A673 (cell line): Measurements from ENCODE around the gene RALGPS1. TPM values are rescaled to one million over a fixed set of nuclear protein-coding genes. Genes with fewer than 3 reads are reported as not detected.

Experiments
- BruUV-seq: library from RNA; stranded (reverse); fragments of 400-500 nt; replicated peaks from 2 replicates; lab custom pipeline; 2021; lab: Mats Ljungman, UMichigan
- CTCF ChIA-PET: fragments of 300-600 bp; sonication (Branson Sonifier 250); formaldehyde crosslinking; loops from one replicate; lab custom pipeline; 2022; ENCODE audit warnings: antibody characterized with exemption; lab: Charles Lee
- POLR2A ChIA-PET: fragments of 300-600 bp; sonication (Branson Sonifier 250); formaldehyde crosslinking; loops from one replicate; lab custom pipeline; 2022; ENCODE audit warnings: antibody characterized with exemption; ENCODE audit not compliant: low non-redundant PET; lab: Charles Lee
- DNase-seq: peaks from one replicate; pipeline ENCODE4 v3.0.0-alpha.2; 2015; ENCODE audit warnings: low spot score
- H3K27ac ChIP-seq: fragments of 200-600 bp; sonication (generic); 2 replicates; pipeline ENCODE4 v1.5.1; 2016; ENCODE audit warnings: mixed run types, low read depth, mild to moderate bottlenecking, mixed read lengths, antibody characterized with exemption, low read length; ENCODE audit not compliant: poor library complexity, severe bottlenecking
- H3K27me3 ChIP-seq: fragments of 200-600 bp; sonication (generic); replicated peaks from 2 replicates; pipeline ENCODE4 v1.6.1; 2017; ENCODE audit warnings: mixed run types, low read depth, mild to moderate bottlenecking, mixed read lengths, antibody characterized with exemption, low read length; ENCODE audit not compliant: insufficient read depth, poor library complexity
- H3K36me3 ChIP-seq: fragments of 200-600 bp; sonication (generic); 2 replicates; pipeline ENCODE4 v1.6.1; 2016; ENCODE audit warnings: mixed run types, mild to moderate bottlenecking, mixed read lengths, antibody characterized with exemption, low read length; ENCODE audit not compliant: insufficient read depth, poor library complexity, severe bottlenecking
- H3K4me1 ChIP-seq: fragments of 200-600 bp; sonication (generic); 2 replicates; pipeline ENCODE4 v1.6.1; 2017; ENCODE audit warnings: mixed run types, mild to moderate bottlenecking, mixed read lengths, antibody characterized with exemption, low read length; ENCODE audit not compliant: insufficient read depth, poor library complexity, severe bottlenecking
- H3K4me3 ChIP-seq: fragments of 200-600 bp; sonication (generic); 2 replicates; pipeline ENCODE4 v1.5.1; 2016; ENCODE audit warnings: low read depth, mixed run types, mild to moderate bottlenecking, mixed read lengths, low read length; ENCODE audit not compliant: poor library complexity, severe bottlenecking
- H3K9me3 ChIP-seq: fragments of 200-600 bp; sonication (generic); 2 replicates; pipeline ENCODE4 v1.6.1; 2016; ENCODE audit warnings: mixed run types, low read depth, mild to moderate bottlenecking, mixed read lengths, antibody characterized with exemption, low read length; ENCODE audit not compliant: poor library complexity, severe bottlenecking
- EZH2 ChIP-seq: fragments of 200-600 bp; sonication (generic); IDR thresholded peaks from 2 replicates; pipeline ENCODE4 v1.6.1; 2017; ENCODE audit warnings: borderline replicate concordance, low read depth, mild to moderate bottlenecking, mixed read lengths, antibody characterized with exemption, low read length; ENCODE audit not compliant: poor library complexity, severe bottlenecking
- intact Hi-C: fragments of 100-400 bp; cut with micrococcal nuclease; formaldehyde crosslinking; loops from one replicate; pipeline ENCODE4 v1.10.0; 2022; ENCODE audit not compliant: unreplicated experiment
- total RNA-seq: library from RNA; stranded (reverse); gene quantifications from 2 replicates; pipeline ENCODE4 v1.2.3, GENCODE V29; 2021
- TF ChIP-seq, protein P1 (sequence below): fragments of 300-800, 200-600 bp; sonication (generic); conservative IDR thresholded peaks from 2 replicates; pipeline ENCODE4 v1.5.1; 2017; ENCODE audit warnings: low read depth, mild to moderate bottlenecking, antibody characterized with exemption, low read length, moderate library complexity, mixed read lengths

RALGPS1 gene
- total RNA-seq, 1 experiment from 2014 or later: 3.9 TPM

DNA sequence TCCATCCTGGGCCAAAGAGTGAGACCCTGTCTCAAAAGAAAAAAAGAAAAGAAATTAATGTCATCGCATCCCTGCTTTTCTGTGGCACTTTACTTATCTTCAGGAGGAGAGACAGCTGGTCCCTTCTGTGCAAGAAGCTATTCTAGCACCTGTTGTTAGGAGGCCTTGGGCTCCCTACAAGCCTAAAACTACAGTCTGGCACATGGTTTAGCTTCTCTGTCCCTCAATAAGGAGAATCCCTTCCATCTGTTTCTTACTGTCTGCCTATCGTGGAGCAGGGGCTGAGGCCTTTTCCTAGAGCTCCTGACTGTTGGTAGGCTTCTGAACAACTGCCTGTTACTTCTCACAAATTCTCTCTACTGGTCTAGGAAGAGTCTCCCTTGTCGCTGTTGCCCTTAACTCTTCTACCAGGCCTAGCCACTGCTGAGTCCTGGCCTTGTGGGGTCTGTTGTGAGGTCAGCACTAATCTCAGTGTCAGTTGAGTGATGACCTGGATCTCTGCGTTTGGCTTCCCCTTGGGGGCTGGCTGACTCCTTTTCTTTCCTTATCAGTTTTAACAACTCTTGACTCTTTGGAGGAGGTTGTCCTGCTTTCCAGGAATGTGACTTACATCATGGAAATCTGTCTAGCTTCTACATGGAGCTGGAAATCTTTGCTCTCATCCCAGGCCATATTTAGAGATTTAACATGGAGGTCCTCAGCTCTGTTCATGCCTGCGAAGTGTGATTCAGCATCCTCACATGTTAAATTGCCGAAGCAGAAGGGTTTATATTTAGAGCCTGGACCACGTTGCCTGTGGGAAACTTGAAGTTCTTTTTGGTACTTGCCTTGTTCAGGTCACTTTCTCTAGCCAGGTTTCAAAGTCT is 344.3 kb downstream of the RALGPS1 start:
- ChIA-PET CTCF (no interaction called here), POLR2A (no interaction called here)
- H3K27me3 ChIP-seq: no peaks in the 10 kb centered on the region
- H3K36me3 ChIP-seq: no peaks in the 10 kb centered on the region
- intact Hi-C loops: no loop called here
- peaks cover 8% of the 10 kb centered on the region for H3K4me1 ChIP-seq
- H3K9me3 ChIP-seq: no peaks in the 10 kb centered on the region
- no peak for DNase-seq
- H3K4me3 ChIP-seq: no peak overlapping the region
- no TSS peak for BruUV-seq
- TF ChIP-seq, protein P1, sequence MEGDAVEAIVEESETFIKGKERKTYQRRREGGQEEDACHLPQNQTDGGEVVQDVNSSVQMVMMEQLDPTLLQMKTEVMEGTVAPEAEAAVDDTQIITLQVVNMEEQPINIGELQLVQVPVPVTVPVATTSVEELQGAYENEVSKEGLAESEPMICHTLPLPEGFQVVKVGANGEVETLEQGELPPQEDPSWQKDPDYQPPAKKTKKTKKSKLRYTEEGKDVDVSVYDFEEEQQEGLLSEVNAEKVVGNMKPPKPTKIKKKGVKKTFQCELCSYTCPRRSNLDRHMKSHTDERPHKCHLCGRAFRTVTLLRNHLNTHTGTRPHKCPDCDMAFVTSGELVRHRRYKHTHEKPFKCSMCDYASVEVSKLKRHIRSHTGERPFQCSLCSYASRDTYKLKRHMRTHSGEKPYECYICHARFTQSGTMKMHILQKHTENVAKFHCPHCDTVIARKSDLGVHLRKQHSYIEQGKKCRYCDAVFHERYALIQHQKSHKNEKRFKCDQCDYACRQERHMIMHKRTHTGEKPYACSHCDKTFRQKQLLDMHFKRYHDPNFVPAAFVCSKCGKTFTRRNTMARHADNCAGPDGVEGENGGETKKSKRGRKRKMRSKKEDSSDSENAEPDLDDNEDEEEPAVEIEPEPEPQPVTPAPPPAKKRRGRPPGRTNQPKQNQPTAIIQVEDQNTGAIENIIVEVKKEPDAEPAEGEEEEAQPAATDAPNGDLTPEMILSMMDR: no peak
- TF ChIP-seq EZH2: no peak
- no peak overlapping the region for H3K27ac ChIP-seq

DNA sequence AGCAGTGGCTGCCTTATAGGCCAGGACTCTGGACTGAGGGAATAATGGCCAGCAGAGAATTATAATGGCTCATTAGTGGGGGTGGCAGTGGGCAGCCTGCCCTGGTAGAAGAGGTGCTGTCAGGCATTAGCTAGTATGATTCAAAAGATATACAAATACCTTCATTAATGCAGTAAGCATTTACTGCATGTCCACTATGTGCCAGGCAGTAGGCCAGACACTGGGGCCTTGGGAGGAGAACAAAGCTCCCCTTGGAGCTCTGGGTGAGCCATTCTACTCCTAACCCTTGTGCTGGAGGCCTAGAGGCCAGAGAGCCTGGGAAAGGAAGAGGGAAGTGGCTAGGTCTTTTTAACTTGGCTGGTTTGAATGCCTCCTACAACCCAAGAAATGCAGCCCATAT is 348.0 kb downstream of the RALGPS1 start:
- BruUV-seq: no TSS peak
- H3K27me3 ChIP-seq: no peaks in the 10 kb centered on the region
- intact Hi-C loops: no loop called here
- CTCF ChIA-PET: no interaction called here
- POLR2A ChIA-PET: no interaction called here
- no peak overlapping the region for H3K4me3 ChIP-seq
- H3K36me3 ChIP-seq: no peaks in the 10 kb centered on the region
- TF ChIP-seq, protein P1: no peak
- TF ChIP-seq EZH2: no peak
- no peak overlapping the region for H3K27ac ChIP-seq
- peaks cover 19% of the 10 kb centered on the region for H3K4me1 ChIP-seq
- no peaks in the 10 kb centered on the region for H3K9me3 ChIP-seq
- no peak for DNase-seq

DNA sequence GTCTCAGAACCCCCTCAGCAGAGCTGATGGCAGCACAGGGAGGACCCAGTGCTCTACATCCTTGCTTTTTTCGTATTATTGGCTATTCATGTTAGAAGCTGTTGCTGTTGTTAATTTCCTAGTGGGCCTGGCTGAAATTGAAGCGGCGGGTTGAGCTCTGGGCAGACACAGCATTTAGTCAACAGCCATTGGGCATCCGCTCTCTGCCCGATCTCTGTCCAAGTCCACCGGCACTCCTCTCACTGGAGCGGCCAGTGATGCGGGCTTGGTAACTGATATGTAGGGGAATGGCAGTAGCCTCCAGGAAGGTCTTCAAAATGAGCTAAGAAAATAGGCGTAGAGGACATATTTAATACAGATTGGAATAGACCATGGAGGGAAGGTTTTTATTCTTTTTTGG is 348.7 kb downstream of the RALGPS1 start:
- no peaks in the 10 kb centered on the region for H3K9me3 ChIP-seq
- H3K36me3 ChIP-seq: no peaks in the 10 kb centered on the region
- intact Hi-C loops: no loop called here
- H3K27ac ChIP-seq: no peak overlapping the region
- TF ChIP-seq EZH2: no peak
- TF ChIP-seq, protein P1: no peak
- DNase-seq: no peak
- BruUV-seq: no TSS peak
- POLR2A ChIA-PET: interaction anchor here (0.7 kb wide), 1 partner anchor 23 kb away, joined by 3 read pairs; no protein-coding TSS in a partner anchor
- H3K27me3 ChIP-seq: no peaks in the 10 kb centered on the region
- no peak overlapping the region for H3K4me3 ChIP-seq
- CTCF ChIA-PET: no interaction called here
- H3K4me1 ChIP-seq: peaks cover 19% of the 10 kb centered on the region
